Fibroblast of the aortic adventitia (primary cell): ENCODE measurements around the gene HNMT. TPM values are rescaled to one million over a fixed set of nuclear protein-coding genes. Genes with fewer than 3 reads are reported as not detected.

Source experiments
- DNase-seq: peaks from one replicate; pipeline ENCODE4 v3.0.0-alpha.2; 2010; ENCODE audit warnings: low read depth
- H3K4me3 ChIP-seq: 2 replicates; pipeline ENCODE4 v1.5.1; 2011; ENCODE audit warnings: low read depth, mild to moderate bottlenecking, control low read depth, low read length, moderate library complexity
- CTCF ChIP-seq: IDR thresholded peaks from 2 replicates; pipeline ENCODE4 v1.5.1; 2011; ENCODE audit warnings: mild to moderate bottlenecking, low read length, control low read depth, inconsistent platforms; ENCODE audit not compliant: insufficient read depth
- total RNA-seq: library from RNA; depleted of rRNA; stranded (reverse); fragments of >200 nt; gene quantifications from 2 replicates; pipeline ENCODE4 v1.2.3, GENCODE V29; 2012; ENCODE audit warnings: low replicate concordance

HNMT gene
- total RNA-seq, 1 donor = 32.2 TPM

- peak; percentile 84 for DNase-seq
- H3K4me3 ChIP-seq = no peak overlapping the region
- no peak for TF ChIP-seq CTCF
These were observed 35.4 kb upstream of the HNMT start for GRCh38 chr2:137928547-137929518.

GRCh38 chr2:137929519-137929916 lies 34.8 kb upstream of the HNMT start:
- no peak overlapping the region for H3K4me3 ChIP-seq
- no peak for TF ChIP-seq CTCF
- DNase-seq = no peak

GRCh38 chr2:137930146-137930545 lies 34.1 kb upstream of the HNMT start:
- no peak for TF ChIP-seq CTCF
- no peak overlapping the region for H3K4me3 ChIP-seq
- no peak for DNase-seq

- H3K4me3 ChIP-seq = no peak overlapping the region
- TF ChIP-seq CTCF = no peak
- DNase-seq = no peak
These were observed 28.7 kb upstream of the HNMT start for GRCh38 chr2:137935591-137935990.

GRCh38 chr2:137937246-137937645 lies 27.0 kb upstream of the HNMT start:
- DNase-seq = no peak
- H3K4me3 ChIP-seq = no peak overlapping the region
- no peak for TF ChIP-seq CTCF

- no peak for DNase-seq
- no peak for TF ChIP-seq CTCF
- no peak overlapping the region for H3K4me3 ChIP-seq
These were observed 26.5 kb upstream of the HNMT start for GRCh38 chr2:137937778-137938177.

GRCh38 chr2:137938204-137938603 lies 26.1 kb upstream of the HNMT start:
- no peak overlapping the region for H3K4me3 ChIP-seq
- TF ChIP-seq CTCF = no peak
- peak; percentile 87 for DNase-seq
